ENCODE results near the gene TFEB.

Gene TFEB

GRCh38 chr6:41713650-41714291, 21.6 kb downstream of the TFEB start:
- H2BK120ac ChIP-seq (ENCODE audit: insufficient read depth, low read length, poor library complexity) = no peak overlapping the region
- H3K4ac ChIP-seq (ENCODE audit: low read depth, low read length) = no peak overlapping the region
- no peak overlapping the region for H4K8ac ChIP-seq (ENCODE audit: low read depth, low read length)
- no peaks in the 10 kb centered on the region for H3K27me3 ChIP-seq (ENCODE audit: insufficient read depth, low read length)
- no peak overlapping the region for H2AK5ac ChIP-seq (ENCODE audit: low read length)
- H3K79me2 ChIP-seq (ENCODE audit: control insufficient read depth, insufficient read depth, low read length, poor library complexity) = peaks cover 1% of the 10 kb centered on the region
- no peak overlapping the region for H4K12ac ChIP-seq (ENCODE audit: low read depth, low read length)
- H3K4me2 ChIP-seq (ENCODE audit: low read length) = no peak overlapping the region
- no CpG with 5 or more reads among the region's 14 CpGs for WGBS (ENCODE audit: extremely low coverage, insufficient coverage, insufficient read length)
- no peak for DNase-seq
- H2BK5ac ChIP-seq (ENCODE audit: low read depth, low read length, poor library complexity) = no peak overlapping the region
- no peak overlapping the region for H3K14ac ChIP-seq (ENCODE audit: low read length)
- H3K23ac ChIP-seq (ENCODE audit: low read length) = no peak overlapping the region
- H3K9me3 ChIP-seq (ENCODE audit: insufficient read depth, low read depth, low read length) = peaks cover 4% of the 10 kb centered on the region
- H2AFZ ChIP-seq (ENCODE audit: insufficient read depth, low read length, poor library complexity) = no peak overlapping the region
- H3K36me3 ChIP-seq (ENCODE audit: control insufficient read depth in 1 of 2, insufficient read depth in 2 of 2, low read length in 2 of 2) = peaks cover 0 to 3% of the 10 kb centered on the region in 2 experiments
- H3K79me1 ChIP-seq (ENCODE audit: low read length) = no peaks in the 10 kb centered on the region
- no peak overlapping the region for H2BK12ac ChIP-seq (ENCODE audit: low read length)
- H3K4me3 ChIP-seq (ENCODE audit: low read depth, low read length) = peak overlapping the region; percentile 10
- H4K91ac ChIP-seq (ENCODE audit: low read depth, low read length) = no peak overlapping the region
- peaks cover 6 to 19% of the 10 kb centered on the region in 2 experiments for H3K4me1 ChIP-seq (ENCODE audit: control insufficient read depth in 1 of 2, insufficient read depth in 2 of 2, low read length in 2 of 2)
- H3K9ac ChIP-seq (ENCODE audit: low read length) = no peak overlapping the region
- H3K18ac ChIP-seq (ENCODE audit: low read length) = no peak overlapping the region
- H3K27ac ChIP-seq (ENCODE audit: low read depth, low read length) = no peak overlapping the region

- no CpG with 5 or more reads among the region's 9 CpGs for WGBS (ENCODE audit: extremely low coverage, insufficient coverage, insufficient read length)
- Histone ChIP-seq H2AK5ac (ENCODE audit: low read length) (no peak overlapping the region), H4K8ac (ENCODE audit: low read depth, low read length) (no peak overlapping the region), H3K36me3 (ENCODE audit: control insufficient read depth in 1 of 2, insufficient read depth in 2 of 2, low read length in 2 of 2) (peaks cover 0 to 3% of the 10 kb centered on the region in 2 experiments), H3K4me3 (ENCODE audit: low read depth, low read length) (no peak overlapping the region), H3K27ac (ENCODE audit: low read depth, low read length) (no peak overlapping the region), H3K18ac (ENCODE audit: low read length) (peak overlapping the region; percentile 21), H3K4me1 (ENCODE audit: control insufficient read depth in 1 of 2, insufficient read depth in 2 of 2, low read length in 2 of 2) (peaks cover 4 to 19% of the 10 kb centered on the region in 2 experiments), H3K14ac (ENCODE audit: low read length) (no peak overlapping the region), H3K79me2 (ENCODE audit: control insufficient read depth, insufficient read depth, low read length, poor library complexity) (peaks cover 1% of the 10 kb centered on the region), H4K12ac (ENCODE audit: low read depth, low read length) (no peak overlapping the region), H2BK120ac (ENCODE audit: insufficient read depth, low read length, poor library complexity) (no peak overlapping the region), H4K91ac (ENCODE audit: low read depth, low read length) (no peak overlapping the region), H2BK12ac (ENCODE audit: low read length) (no peak overlapping the region), H3K4me2 (ENCODE audit: low read length) (no peak overlapping the region), H3K23ac (ENCODE audit: low read length) (no peak overlapping the region), H3K4ac (ENCODE audit: low read depth, low read length) (no peak overlapping the region), H3K9ac (ENCODE audit: low read length) (no peak overlapping the region), H3K9me3 (ENCODE audit: insufficient read depth, low read depth, low read length) (peaks cover 4% of the 10 kb centered on the region), H3K79me1 (ENCODE audit: low read length) (no peaks in the 10 kb centered on the region), H2BK5ac (ENCODE audit: low read depth, low read length, poor library complexity) (no peak overlapping the region), H3K27me3 (ENCODE audit: insufficient read depth, low read length) (no peaks in the 10 kb centered on the region), H2AFZ (ENCODE audit: insufficient read depth, low read length, poor library complexity) (no peak overlapping the region)
- DNase-seq = peak in 1 of 2 donors; percentile 5
Measured at GRCh38 chr6:41713159-41713649, 22.2 kb downstream of the TFEB start.

- H2BK12ac ChIP-seq (ENCODE audit: low read length) = no peak overlapping the region
- no peak overlapping the region for H4K8ac ChIP-seq (ENCODE audit: low read depth, low read length)
- H2AFZ ChIP-seq (ENCODE audit: insufficient read depth, low read length, poor library complexity) = no peak overlapping the region
- no peaks in the 10 kb centered on the region for H3K79me1 ChIP-seq (ENCODE audit: low read length)
- WGBS (ENCODE audit: extremely low coverage, insufficient coverage, insufficient read length) = no CpG with 5 or more reads among the region's 10 CpGs
- no peak overlapping the region for H3K27ac ChIP-seq (ENCODE audit: low read depth, low read length)
- H2BK5ac ChIP-seq (ENCODE audit: low read depth, low read length, poor library complexity) = no peak overlapping the region
- H3K23ac ChIP-seq (ENCODE audit: low read length) = no peak overlapping the region
- no peak overlapping the region for H4K91ac ChIP-seq (ENCODE audit: low read depth, low read length)
- peaks cover 4% of the 10 kb centered on the region for H3K9me3 ChIP-seq (ENCODE audit: insufficient read depth, low read depth, low read length)
- H3K18ac ChIP-seq (ENCODE audit: low read length) = no peak overlapping the region
- H3K27me3 ChIP-seq (ENCODE audit: insufficient read depth, low read length) = no peaks in the 10 kb centered on the region
- H3K9ac ChIP-seq (ENCODE audit: low read length) = no peak overlapping the region
- H3K14ac ChIP-seq (ENCODE audit: low read length) = no peak overlapping the region
- H3K4me3 ChIP-seq (ENCODE audit: low read depth, low read length) = no peak overlapping the region
- peaks cover 0 to 3% of the 10 kb centered on the region in 2 experiments for H3K36me3 ChIP-seq (ENCODE audit: control insufficient read depth in 1 of 2, insufficient read depth in 2 of 2, low read length in 2 of 2)
- peaks cover 4 to 17% of the 10 kb centered on the region in 2 experiments for H3K4me1 ChIP-seq (ENCODE audit: control insufficient read depth in 1 of 2, insufficient read depth in 2 of 2, low read length in 2 of 2)
- no peak overlapping the region for H4K12ac ChIP-seq (ENCODE audit: low read depth, low read length)
- peaks cover 1% of the 10 kb centered on the region for H3K79me2 ChIP-seq (ENCODE audit: control insufficient read depth, insufficient read depth, low read length, poor library complexity)
- H2BK120ac ChIP-seq (ENCODE audit: insufficient read depth, low read length, poor library complexity) = no peak overlapping the region
- no peak overlapping the region for H3K4ac ChIP-seq (ENCODE audit: low read depth, low read length)
- no peak for DNase-seq
- peak overlapping the region; percentile 40 for H2AK5ac ChIP-seq (ENCODE audit: low read length)
- H3K4me2 ChIP-seq (ENCODE audit: low read length) = no peak overlapping the region
Measured at GRCh38 chr6:41712651-41713103, 22.7 kb downstream of the TFEB start.

GRCh38 chr6:41711323-41712038, 23.9 kb downstream of the TFEB start:
- Histone ChIP-seq H4K12ac (ENCODE audit: low read depth, low read length) (no peak overlapping the region), H3K36me3 (ENCODE audit: control insufficient read depth in 1 of 2, insufficient read depth in 2 of 2, low read length in 2 of 2) (peaks cover 0 to 3% of the 10 kb centered on the region in 2 experiments), H3K9me3 (ENCODE audit: insufficient read depth, low read depth, low read length) (peaks cover 4% of the 10 kb centered on the region), H3K4me1 (ENCODE audit: control insufficient read depth in 1 of 2, insufficient read depth in 2 of 2, low read length in 2 of 2) (peaks cover 4 to 12% of the 10 kb centered on the region in 2 experiments), H2AK5ac (ENCODE audit: low read length) (no peak overlapping the region), H2BK5ac (ENCODE audit: low read depth, low read length, poor library complexity) (no peak overlapping the region), H3K9ac (ENCODE audit: low read length) (no peak overlapping the region), H4K91ac (ENCODE audit: low read depth, low read length) (no peak overlapping the region), H3K79me2 (ENCODE audit: control insufficient read depth, insufficient read depth, low read length, poor library complexity) (no peaks in the 10 kb centered on the region), H2BK12ac (ENCODE audit: low read length) (no peak overlapping the region), H2AFZ (ENCODE audit: insufficient read depth, low read length, poor library complexity) (no peak overlapping the region), H3K4me2 (ENCODE audit: low read length) (no peak overlapping the region), H3K27ac (ENCODE audit: low read depth, low read length) (no peak overlapping the region), H3K14ac (ENCODE audit: low read length) (no peak overlapping the region), H3K79me1 (ENCODE audit: low read length) (no peaks in the 10 kb centered on the region), H3K18ac (ENCODE audit: low read length) (no peak overlapping the region), H3K4me3 (ENCODE audit: low read depth, low read length) (no peak overlapping the region), H3K4ac (ENCODE audit: low read depth, low read length) (no peak overlapping the region), H2BK120ac (ENCODE audit: insufficient read depth, low read length, poor library complexity) (no peak overlapping the region), H3K23ac (ENCODE audit: low read length) (no peak overlapping the region), H4K8ac (ENCODE audit: low read depth, low read length) (no peak overlapping the region), H3K27me3 (ENCODE audit: insufficient read depth, low read length) (no peaks in the 10 kb centered on the region)
- DNase-seq = no peak
- WGBS (ENCODE audit: extremely low coverage, insufficient coverage, insufficient read length) = no CpG with 5 or more reads among the region's 9 CpGs
